Fibroblast of skin of scalp (primary cell): Measurements from ENCODE around the gene HAO1.

Experiments used
- DNase-seq: peaks from one replicate; pipeline ENCODE4 v3.0.0-alpha.2; 2013

Gene HAO1

GRCh38 chr20:7926767-7927166 lies 13.5 kb downstream of the HAO1 start:
- peak; percentile 45 for DNase-seq

GRCh38 chr20:7926323-7926722 lies 13.9 kb downstream of the HAO1 start:
- no peak for DNase-seq

DNA sequence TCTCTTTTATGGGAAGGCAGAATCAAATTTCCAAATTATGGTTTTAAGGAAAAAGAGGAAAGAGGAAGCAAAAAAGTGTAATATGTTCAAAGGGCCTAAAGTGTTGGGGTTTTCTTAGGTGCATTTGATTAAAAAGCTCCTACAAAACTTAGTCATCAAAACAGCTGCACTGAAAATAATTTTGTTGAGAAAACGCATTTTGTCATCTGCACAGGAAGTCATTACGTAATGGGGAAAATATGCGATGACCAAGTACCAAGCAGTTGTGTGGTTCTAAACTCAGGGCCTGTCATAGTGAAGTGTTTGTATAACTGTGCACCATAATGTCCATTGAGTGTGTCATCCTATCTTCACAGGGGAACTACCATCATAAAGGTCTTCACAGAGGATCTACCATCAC lies 15.6 kb downstream of the HAO1 start:
- DNase-seq, result peak; percentile 90

- no peak for DNase-seq
Observed at GRCh38 chr20:7916648-7917047, 23.6 kb downstream of the HAO1 start.

- no peak for DNase-seq
Observed at GRCh38 chr20:7912551-7912950, 27.7 kb downstream of the HAO1 start.

- DNase-seq, result no peak
Observed at GRCh38 chr20:7911586-7912330, 28.5 kb downstream of the HAO1 start.

DNA sequence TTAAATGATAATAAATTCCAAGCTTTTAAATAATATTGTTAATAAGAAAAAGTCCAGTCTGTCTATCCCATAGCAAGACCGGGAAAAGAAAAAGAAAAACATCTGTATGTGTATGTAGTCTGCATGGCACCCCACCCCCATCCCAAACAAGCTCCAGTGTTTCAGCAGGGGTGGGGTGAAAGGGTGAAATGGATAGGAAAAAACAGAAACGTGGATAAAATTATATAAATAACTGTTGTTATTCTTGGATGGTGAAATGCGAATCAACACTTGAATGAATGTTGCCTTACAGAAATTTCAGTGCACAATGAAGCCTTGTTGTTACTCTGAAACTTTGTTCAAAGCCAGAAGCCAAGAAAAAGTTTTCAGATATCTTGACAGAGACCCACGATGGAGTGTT lies 31.4 kb downstream of the HAO1 start:
- DNase-seq, result no peak

GRCh38 chr20:7903429-7903828 lies 36.8 kb downstream of the HAO1 start:
- no peak for DNase-seq

DNA sequence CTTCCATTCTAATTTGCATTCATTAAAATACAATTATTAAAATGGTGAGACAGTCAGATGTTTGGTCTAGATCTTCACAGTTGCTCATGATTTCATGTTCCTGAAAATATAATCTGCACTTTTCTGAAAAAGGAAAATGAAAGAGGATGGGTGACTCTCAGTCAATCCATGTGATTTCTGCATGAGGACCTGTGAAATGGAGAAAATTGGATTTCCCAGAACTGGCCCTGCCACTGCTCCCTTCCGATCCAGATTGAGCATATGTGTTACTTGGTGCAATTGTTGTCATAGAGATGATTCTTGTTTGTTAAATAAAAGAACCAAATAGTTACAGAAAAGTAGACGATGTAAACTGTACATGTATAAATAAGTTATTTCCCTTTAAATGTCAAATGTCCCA lies 37.4 kb downstream of the HAO1 start:
- no peak for DNase-seq

GRCh38 chr20:7897781-7898364 lies 42.4 kb downstream of the HAO1 start:
- DNase-seq, result no peak

DNA sequence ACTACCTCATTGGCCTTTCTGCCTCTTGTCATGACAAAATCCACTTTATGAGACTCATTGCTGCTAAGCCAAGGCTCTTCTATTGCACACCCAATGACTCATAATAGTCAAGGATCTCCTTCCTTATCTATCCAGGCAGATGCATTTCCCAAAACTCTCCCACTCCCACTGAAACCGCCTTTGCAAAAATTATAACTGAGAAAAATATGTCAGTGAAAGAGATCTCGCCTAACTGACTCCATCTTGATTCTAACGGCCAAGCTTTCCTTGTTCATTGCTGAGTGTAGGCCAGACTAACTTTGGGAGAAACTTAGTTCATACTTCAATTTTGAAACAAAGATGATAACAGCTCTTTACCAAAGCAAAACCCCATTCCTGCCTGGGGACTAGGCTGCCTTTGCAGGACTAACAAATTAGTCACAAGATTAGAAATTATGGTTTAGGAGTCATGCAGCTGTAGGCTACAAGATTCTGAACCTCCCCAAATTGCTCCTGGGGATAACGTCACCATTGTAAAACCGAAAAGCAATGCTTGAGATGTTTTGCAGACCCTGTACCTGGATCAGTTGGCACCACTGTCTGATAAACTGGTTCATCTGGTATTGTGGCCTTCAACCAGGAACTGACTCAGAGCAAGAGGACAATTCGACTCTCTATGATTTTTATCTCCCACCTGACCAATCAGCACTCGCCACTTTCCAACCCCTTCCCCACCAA lies 47.1 kb downstream of the HAO1 start:
- DNase-seq, result no peak

- no peak for DNase-seq
Observed at GRCh38 chr20:7891705-7892104, 48.6 kb downstream of the HAO1 start.

GRCh38 chr20:7889736-7890135 lies 50.5 kb downstream of the HAO1 start:
- no peak for DNase-seq

- DNase-seq, result no peak
Observed at GRCh38 chr20:7883741-7884140, 56.5 kb downstream of the HAO1 start.

- no peak for DNase-seq
Observed at GRCh38 chr20:7883309-7883708, 56.9 kb downstream of the HAO1 start.

- no peak for DNase-seq
Observed at GRCh38 chr20:7882076-7882475, 58.2 kb downstream of the HAO1 start.

- DNase-seq, result no peak
Observed at GRCh38 chr20:7881551-7881950, 58.7 kb downstream of the HAO1 start.

DNA sequence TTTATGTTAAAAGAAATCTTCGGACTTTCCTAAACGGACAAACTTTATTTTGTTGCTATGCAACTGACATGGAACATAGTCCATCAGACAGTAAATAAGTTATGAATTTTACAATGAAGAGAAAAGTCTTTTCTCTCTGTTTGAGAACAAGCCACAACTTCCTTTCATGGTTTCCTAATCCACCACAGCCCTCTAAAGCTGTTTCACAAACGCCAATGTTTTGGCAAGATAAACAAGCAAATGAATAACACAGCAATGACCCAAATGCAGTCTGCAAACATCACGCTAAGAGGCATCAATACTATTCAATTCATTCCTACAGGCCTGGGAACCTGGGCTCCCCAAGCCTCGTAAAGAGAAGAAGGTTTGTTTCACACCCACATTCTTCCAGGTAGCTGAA lies 60.4 kb downstream of the HAO1 start:
- DNase-seq, result no peak

DNA sequence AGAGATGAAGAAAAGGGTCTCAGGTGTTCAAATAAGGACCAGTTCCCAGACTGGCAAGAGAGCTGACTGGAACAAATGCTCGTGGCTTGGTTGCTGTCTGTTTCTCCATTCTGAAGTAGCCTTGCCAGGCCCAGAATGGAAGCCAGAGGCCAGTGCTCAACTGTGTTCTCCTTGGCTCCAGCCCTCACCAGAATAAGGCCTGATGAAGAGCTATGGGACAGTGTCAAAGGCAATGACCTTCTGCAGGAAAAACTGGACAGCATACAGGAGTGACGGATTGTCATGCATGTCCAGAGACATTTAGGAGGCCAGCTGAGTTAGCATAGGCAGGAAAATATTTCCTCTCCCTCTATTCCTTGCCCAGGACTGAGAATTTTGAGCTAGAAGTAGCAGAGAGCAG lies 72.2 kb downstream of the HAO1 start:
- DNase-seq, result no peak

DNA sequence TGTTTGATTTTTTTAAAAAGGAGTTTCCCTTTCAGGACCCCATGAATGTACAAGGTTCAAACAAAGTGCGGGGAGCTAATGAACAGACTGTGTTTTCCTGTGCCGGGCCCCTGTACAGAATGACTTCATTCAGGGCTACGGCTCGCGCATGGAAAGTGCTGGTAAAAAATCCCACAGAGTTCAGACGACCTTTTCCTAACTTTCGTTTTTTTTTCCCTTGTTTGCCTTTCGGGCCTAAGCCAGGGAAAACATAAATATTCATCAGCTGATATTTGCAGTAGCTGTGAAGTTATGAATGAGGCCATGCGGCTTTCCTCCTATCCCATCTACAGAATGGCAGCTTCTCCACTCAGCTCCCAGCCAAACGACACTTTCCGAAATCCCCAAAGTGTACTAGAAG lies 74.0 kb downstream of the HAO1 start:
- no peak for DNase-seq

DNA sequence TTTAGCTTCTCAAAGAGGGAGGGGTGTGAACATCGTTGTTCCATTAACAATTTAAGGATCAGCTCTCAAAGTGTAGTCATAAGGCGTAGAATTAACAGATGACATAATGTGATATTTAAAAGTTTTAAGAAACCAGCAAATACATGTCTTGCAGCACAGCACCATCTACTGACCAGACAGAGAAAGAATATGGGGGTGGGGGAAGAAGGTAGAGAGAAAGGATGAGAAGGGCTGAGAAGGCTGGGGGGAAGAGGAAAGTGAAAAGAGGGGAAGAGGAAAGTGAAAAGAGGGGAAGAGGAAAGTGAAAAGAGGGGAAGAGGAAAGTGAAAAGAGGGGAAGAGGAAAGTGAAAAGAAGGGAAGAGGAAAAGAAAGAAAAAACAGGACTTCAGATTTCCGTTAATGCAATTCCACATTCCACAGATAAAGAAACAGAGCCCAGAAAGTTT lies 80.9 kb downstream of the HAO1 start:
- DNase-seq, result peak; percentile 77

GRCh38 chr20:7858734-7859250 lies 81.5 kb downstream of the HAO1 start:
- no peak for DNase-seq

DNA sequence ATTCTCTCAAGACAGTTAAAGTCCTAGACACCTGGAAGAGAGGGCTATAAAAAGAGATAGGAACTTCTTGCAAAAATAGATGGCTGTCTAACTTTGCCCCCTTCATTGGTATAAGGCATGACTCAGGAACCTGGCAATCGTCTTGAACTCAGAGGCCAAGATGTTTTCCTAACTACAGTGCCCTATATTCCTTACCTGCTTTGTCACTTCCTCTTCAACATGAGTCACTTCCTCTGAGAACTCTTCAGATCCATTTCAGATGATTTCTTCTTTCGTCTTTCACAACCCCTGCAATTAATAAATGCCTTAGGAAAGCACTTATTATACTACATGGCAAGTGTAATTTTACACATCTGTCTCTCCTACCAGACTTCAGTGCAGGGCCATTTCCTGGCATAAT lies 83.5 kb downstream of the HAO1 start:
- peak; percentile 31 for DNase-seq

GRCh38 chr20:7855545-7855944 lies 84.7 kb downstream of the HAO1 start:
- peak; percentile 11 for DNase-seq
